AG09319 (cell line): ENCODE results near the gene GGNBP2.

Experiments
- DNase-seq: peaks from one replicate; pipeline ENCODE4 v3.0.0-alpha.2; 2010; ENCODE audit warnings: low read depth; ENCODE audit errors: extremely low read depth
- CTCF ChIP-seq: IDR thresholded peaks from 2 replicates; pipeline ENCODE4 v1.5.1; 2011; ENCODE audit warnings: low read depth, mild to moderate bottlenecking, inconsistent platforms, low read length, moderate library complexity

GGNBP2 gene

DNA sequence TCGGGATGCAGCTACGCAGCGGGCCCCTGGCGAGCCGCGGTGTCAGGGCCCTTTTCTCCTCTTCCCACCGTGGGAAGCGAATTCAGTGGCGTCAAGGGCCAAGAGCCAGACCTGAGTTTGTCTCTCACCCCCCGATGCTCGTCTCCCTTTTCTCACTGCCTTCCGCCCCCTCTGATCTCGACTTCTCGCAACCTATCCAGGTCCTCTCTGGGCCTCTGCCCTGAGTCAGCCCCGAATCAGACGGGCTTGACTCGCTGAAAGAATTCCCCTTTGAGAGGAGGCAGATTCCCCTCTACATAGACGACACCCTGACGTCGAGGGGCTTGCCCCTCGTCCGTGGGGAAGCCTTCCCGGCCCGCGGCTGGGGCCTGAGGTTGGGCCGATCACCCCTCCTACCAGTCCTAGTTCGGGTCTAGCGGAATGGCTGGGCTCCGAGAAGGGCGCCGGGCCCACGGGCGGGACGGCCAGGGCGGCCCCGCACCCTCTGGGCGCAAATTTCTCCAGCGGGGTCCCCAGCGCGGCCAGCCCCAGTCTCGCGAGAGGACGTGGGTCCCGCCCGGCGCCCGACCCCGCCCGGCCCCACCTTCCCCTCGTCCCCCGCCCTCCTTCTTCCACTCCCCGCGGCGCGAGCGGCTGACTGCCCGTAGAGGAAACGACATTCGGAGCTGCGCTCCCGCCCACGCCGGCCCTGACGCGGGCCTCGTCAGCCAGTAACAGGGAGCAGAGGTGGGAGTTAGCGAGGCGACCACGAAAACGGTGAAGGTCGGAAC is at the start of gene GGNBP2:
Gene GGNBP2, plus strand, starts transcription at position 613 of the 770 bp plus-strand sequence. CDS start 806 bp downstream, outside the sequence.
- no peak for TF ChIP-seq CTCF
- DNase-seq, result peak; percentile 80

DNA sequence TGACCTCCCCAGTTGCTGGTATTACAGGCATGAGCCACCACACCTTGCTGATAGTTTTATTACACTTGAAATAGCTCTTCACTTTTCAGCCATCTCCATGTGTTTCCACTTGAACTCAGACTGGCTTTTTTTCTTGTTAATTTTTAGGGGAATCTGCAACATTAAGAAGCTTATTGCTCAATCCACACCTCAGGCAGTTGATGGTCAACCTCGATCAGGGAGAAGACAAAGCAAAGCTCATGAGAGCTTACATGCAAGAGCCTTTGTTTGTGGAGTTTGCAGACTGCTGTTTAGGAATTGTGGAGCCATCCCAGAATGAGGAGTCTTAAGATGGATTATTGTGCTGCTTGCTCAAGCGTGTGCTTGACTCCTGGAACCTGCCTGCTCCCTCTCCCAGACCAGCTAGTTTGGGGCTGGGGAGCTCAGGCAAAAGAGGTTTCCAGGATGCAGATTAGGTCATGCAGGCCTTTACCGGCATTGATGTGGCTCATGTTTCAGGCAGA is 49.6 kb upstream of the GGNBP2 start:
- no peak for DNase-seq
- no peak for TF ChIP-seq CTCF

DNA sequence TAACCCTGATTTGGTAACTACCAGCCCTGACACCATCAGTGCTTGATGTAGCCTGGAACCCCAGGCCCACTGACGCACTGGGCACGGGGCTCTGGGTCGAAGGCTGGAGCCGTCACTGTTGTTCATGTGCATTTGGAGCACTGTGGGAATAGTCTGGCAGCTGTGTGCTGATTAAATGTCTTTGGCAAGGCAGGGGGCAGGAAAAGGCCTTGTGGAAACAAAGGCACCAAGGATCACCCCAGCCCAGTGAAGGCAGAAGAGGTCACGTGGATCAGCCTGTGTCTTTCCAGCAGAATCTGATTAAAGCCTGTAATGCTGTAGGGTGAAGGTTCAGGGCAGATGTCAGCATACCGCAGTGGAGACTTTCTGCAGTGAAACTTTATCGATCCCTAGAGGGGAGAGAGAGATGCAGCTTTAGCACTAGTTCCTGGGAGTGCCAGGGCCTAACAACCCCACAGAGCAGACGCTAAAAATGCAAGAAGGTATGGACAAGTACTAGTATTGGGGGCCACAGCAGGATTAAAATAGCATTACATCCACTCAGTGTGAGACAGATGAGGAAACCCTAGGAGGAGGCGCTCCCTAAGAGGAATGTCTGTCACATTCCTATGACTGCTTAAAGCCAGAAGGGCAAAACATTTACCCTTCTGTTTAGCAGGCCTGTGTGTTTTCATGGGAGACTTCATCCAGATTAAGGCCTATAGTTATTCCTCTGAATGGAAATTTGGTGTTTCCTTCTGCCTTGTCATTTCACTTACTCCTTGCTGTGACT is 48.5 kb upstream of the GGNBP2 start:
- no peak for DNase-seq
- TF ChIP-seq CTCF, result no peak

GRCh38 chr17:36498155-36498554 is 46.6 kb upstream of the GGNBP2 start:
- DNase-seq, result no peak

GRCh38 chr17:36498560-36499300 is 46.0 kb upstream of the GGNBP2 start:
- TF ChIP-seq CTCF, result no peak
- no peak for DNase-seq

More at GRCh38 chr17:36498155-36498554, 46.6 kb upstream of the GGNBP2 start:
- TF ChIP-seq CTCF, result no peak

GRCh38 chr17:36500745-36501225 is 43.9 kb upstream of the GGNBP2 start:
- DNase-seq, result no peak

More at GRCh38 chr17:36500745-36501225, 43.9 kb upstream of the GGNBP2 start:
- no peak for TF ChIP-seq CTCF
